WTC11 (cell line): ENCODE results near the gene SLC1A4.

ENCODE experiments used
- ATF3 ChIP-seq: sonication (generic); formaldehyde crosslinking; conservative IDR thresholded peaks from 2 replicates; pipeline ENCODE4 v1.8.1; 2022; ENCODE audit warnings: mild to moderate bottlenecking, missing genetic modification reagents
- CREB1 ChIP-seq: sonication (generic); formaldehyde crosslinking; IDR thresholded peaks from 2 replicates; pipeline ENCODE4 v1.8.0; 2023; ENCODE audit warnings: mild to moderate bottlenecking, missing genetic modification reagents
- CTCF ChIP-seq: fragments of 200-600 bp; IDR thresholded peaks from 2 replicates; pipeline ENCODE4 v1.8.0; 2022; ENCODE audit warnings: antibody characterized with exemption
- FOXP1 ChIP-seq: sonication (generic); formaldehyde crosslinking; IDR thresholded peaks from 2 replicates; pipeline ENCODE4 v1.8.0; 2022; ENCODE audit warnings: missing genetic modification reagents, mild to moderate bottlenecking, moderate library complexity, borderline replicate concordance
- HMGA2 ChIP-seq: fragments of 250-450 bp; sonication (Bioruptor Pico); IDR thresholded peaks from 2 replicates; pipeline ENCODE4 v1.4.0; 2021; ENCODE audit warnings: mild to moderate bottlenecking, moderate library complexity
- MAX ChIP-seq: sonication (generic); formaldehyde crosslinking; IDR thresholded peaks from 2 replicates; pipeline ENCODE4 v1.8.0; 2022; ENCODE audit warnings: mild to moderate bottlenecking, missing genetic modification reagents
- RELA ChIP-seq: sonication (generic); formaldehyde crosslinking; IDR thresholded peaks from 2 replicates; pipeline ENCODE4 v1.8.1; 2022; ENCODE audit warnings: missing genetic modification reagents, mild to moderate bottlenecking, borderline replicate concordance
- SP1 ChIP-seq: sonication (generic); formaldehyde crosslinking; conservative IDR thresholded peaks from 2 replicates; pipeline ENCODE4 v1.8.1; 2022; ENCODE audit warnings: missing genetic modification reagents
- TCF7 ChIP-seq: sonication (generic); formaldehyde crosslinking; IDR thresholded peaks from 2 replicates; pipeline ENCODE4 v1.8.0; 2022; ENCODE audit warnings: mild to moderate bottlenecking, low read depth, missing genetic modification reagents, moderate library complexity
- ZSCAN18 ChIP-seq: fragments of 250-450 bp; sonication (Bioruptor Pico); IDR thresholded peaks from 2 replicates; pipeline ENCODE4 v2.1.2; 2022; ENCODE audit warnings: mild to moderate bottlenecking, moderate library complexity

- no peak for TF ChIP-seq CTCF
- no peak for TF ChIP-seq ZSCAN18 (CRISPR knock-in tag)
- TF ChIP-seq ATF3, result no peak
- TF ChIP-seq FOXP1 (CRISPR knock-in tag), result no peak
- no peak for TF ChIP-seq CREB1 (CRISPR knock-in tag)
- TF ChIP-seq TCF7 (CRISPR knock-in tag), result no peak
- TF ChIP-seq RELA (CRISPR knock-in tag), result no peak
- no peak for TF ChIP-seq MAX (CRISPR knock-in tag)
- no peak for TF ChIP-seq SP1 (CRISPR knock-in tag)
- TF ChIP-seq HMGA2 (CRISPR knock-in tag), result no peak
These were observed 10.6 kb downstream of the SLC1A4 start for GRCh38 chr2:64999754-65000153.
